ENCODE results near the gene RASA2. TPM values are rescaled to one million over a fixed set of nuclear protein-coding genes. Genes with fewer than 3 reads are reported as not detected.

RASA2 gene
- total and polyA plus RNA-seq, 9 of the 15 experiments (the other 6 are each of a cell fraction or from before 2014, with no cell fraction given), result 2.0 to 12.8 (median 9.5) TPM

GRCh38 chr3:141454906-141455602, 31.8 kb upstream of the RASA2 start (continued):
- TF ChIP-seq RAD21 (CRISPR knock-in tag; conservative IDR thresholded peaks at IDR 0.05 in 1 of 2, IDR thresholded peaks at IDR 0.05 in 1 of 2) (peak; percentile 50 to 73), RREB1 (CRISPR knock-in tag; IDR thresholded peaks at IDR 0.05) (no peak), ZBTB17 (CRISPR knock-in tag; IDR thresholded peaks at IDR 0.05) (no peak), EZH2 (IDR thresholded peaks at IDR 0.05; ENCODE audit: borderline replicate concordance, low read depth, low read length) (no peak), FIP1L1 (IDR thresholded peaks at IDR 0.05; ENCODE audit: low read depth, low read length, poor library complexity, severe bottlenecking) (no peak), AFF4 (CRISPR knock-in tag; IDR thresholded peaks at IDR 0.05) (no peak), KLF16 (IDR thresholded peaks at IDR 0.05) (no peak), ZNF197 (CRISPR knock-in tag; IDR thresholded peaks at IDR 0.05; ENCODE audit: low read depth) (no peak), SMC3 (conservative IDR thresholded peaks at IDR 0.05; ENCODE audit: insufficient read depth, low read depth, low read length) (peak; percentile 65), LEF1 (IDR thresholded peaks at IDR 0.05) (no peak), SMARCA5 (IDR thresholded peaks at IDR 0.05) (no peak), ELK3 (CRISPR knock-in tag; IDR thresholded peaks at IDR 0.05) (no peak), ZBTB33 (CRISPR knock-in tag; IDR thresholded peaks at IDR 0.05) (no peak), DACH1 (IDR thresholded peaks at IDR 0.05; ENCODE audit: partially characterized antibody) (no peak), RUNX1 (IDR thresholded peaks at IDR 0.05; ENCODE audit: low read depth) (no peak)

Measured in K562 (cell line).